Endothelial cell of umbilical vein (primary cell): ENCODE results near the gene SUMO2. TPM values are rescaled to one million over a fixed set of nuclear protein-coding genes. Genes with fewer than 3 reads are reported as not detected.
A peak's percentile ranks its signal among the peaks of the same experiment; 100 is the strongest.

Source experiments
- Bru-seq: library from RNA; stranded (reverse); fragments of 400-500 nt; gene quantifications from one replicate; lab custom pipeline; 2021; lab: Mats Ljungman, UMichigan
- BruChase-seq, 2 experiments: library from RNA; stranded (reverse); fragments of 400-500 nt; gene quantifications; one replicate each; lab custom pipeline; 2021; lab: Mats Ljungman, UMichigan
- BruUV-seq: library from RNA; stranded (reverse); fragments of 400-500 nt; replicated peaks from 2 replicates; lab custom pipeline; 2021; lab: Mats Ljungman, UMichigan
- CTCF ChIA-PET: fragments of 300-600, 350-600 bp; sonication (Branson Sonifier 250); formaldehyde crosslinking; loops from one replicate; lab custom pipeline; 2021; ENCODE audit warnings: antibody characterized with exemption, inconsistent platforms; lab: Charles Lee
- POLR2A ChIA-PET: fragments of 300-600, 350-600 bp; sonication (Branson Sonifier 250); formaldehyde crosslinking; loops from one replicate; lab custom pipeline; 2021; ENCODE audit warnings: antibody characterized with exemption, inconsistent platforms; lab: Charles Lee
- DNase-seq: peaks from one replicate; pipeline ENCODE4 v3.0.0-alpha.2; 2011; ENCODE audit warnings: low read depth, low spot score
- FAIRE-seq: peaks from 2 replicates; lab custom pipeline; 2011; peaks lifted over from hg19 to GRCh38; lab: Jason Lieb, UNC
- H2AFZ ChIP-seq: 2 replicates; pipeline ENCODE4 v1.6.0; 2012; ENCODE audit warnings: low read depth, low read length, control low read depth, inconsistent platforms
- H3K27ac ChIP-seq: 2 replicates; pipeline ENCODE4 v1.5.1; 2011; ENCODE audit warnings: low read depth, mild to moderate bottlenecking, control low read depth, low read length, moderate library complexity; ENCODE audit not compliant: insufficient read depth
- H3K27me3 ChIP-seq, 2 experiments: 2 replicates each; pipeline versions ENCODE4 v1.6.0 to v1.6.1; 2011; ENCODE audit warnings: low read length in 2 of 2, mixed read lengths in 1 of 2; ENCODE audit not compliant: control insufficient read depth in 2 of 2, insufficient read depth in 2 of 2
- H3K36me3 ChIP-seq, 2 experiments: 2 replicates in 1 of 2; 3 replicates in 1 of 2; pipeline ENCODE4 v1.5.1; 2011; ENCODE audit warnings: low read length in 2 of 2, mild to moderate bottlenecking in 1 of 2, moderate library complexity in 1 of 2; ENCODE audit not compliant: control insufficient read depth in 2 of 2, insufficient read depth in 2 of 2; ENCODE audit errors: extremely low read depth in 1 of 2
- H3K4me1 ChIP-seq: 3 replicates; pipeline ENCODE4 v1.5.1; 2011; ENCODE audit warnings: mild to moderate bottlenecking, low read length; ENCODE audit not compliant: control insufficient read depth, insufficient read depth; ENCODE audit errors: extremely low read depth
- H3K4me2 ChIP-seq: 2 replicates; pipeline ENCODE4 v1.6.1; 2011; ENCODE audit warnings: low read length, control low read depth, mixed read lengths; ENCODE audit not compliant: insufficient read depth
- H3K4me3 ChIP-seq, 3 experiments: fragments of 200-600 bp in 1 of 3; sonication (generic), shearing (Covaris generic) in 1 of 3; replicated peaks in 1 of 3; 2 replicates each; pipeline ENCODE4 v1.5.1; 2011 to 2016; ENCODE audit warnings: control low read depth in 3 of 3, low read length in 3 of 3, mild to moderate bottlenecking in 2 of 3, inconsistent platforms in 1 of 3, low read depth in 1 of 3, moderate library complexity in 1 of 3; ENCODE audit not compliant: insufficient read depth in 1 of 3
- H3K79me2 ChIP-seq: 2 replicates; pipeline ENCODE4 v1.6.0; 2012; ENCODE audit warnings: low read length, inconsistent platforms; ENCODE audit not compliant: control insufficient read depth, insufficient read depth
- H3K9ac ChIP-seq: replicated peaks from 2 replicates; pipeline ENCODE3; 2011; ENCODE audit warnings: low read length, control low read depth; ENCODE audit not compliant: insufficient read depth; ENCODE audit errors: extremely low read depth
- H3K9me1 ChIP-seq: replicated peaks from 3 replicates; pipeline ENCODE4 v1.6.0; 2011; ENCODE audit warnings: mild to moderate bottlenecking, low read length; ENCODE audit not compliant: control insufficient read depth, insufficient read depth; ENCODE audit errors: extremely low read depth
- H3K9me3 ChIP-seq: replicated peaks from 2 replicates; pipeline ENCODE4 v1.5.1; 2012; ENCODE audit warnings: low read length, inconsistent platforms; ENCODE audit not compliant: control insufficient read depth, insufficient read depth
- H4K20me1 ChIP-seq: replicated peaks from 2 replicates; pipeline ENCODE3; 2011; ENCODE audit warnings: mild to moderate bottlenecking, low read length; ENCODE audit not compliant: control insufficient read depth, insufficient read depth; ENCODE audit errors: extremely low read depth
- EZH2 ChIP-seq: IDR thresholded peaks from 2 replicates; pipeline ENCODE4 v1.6.1; 2012; ENCODE audit warnings: borderline replicate concordance, low read depth, mild to moderate bottlenecking, moderate library complexity, low read length, inconsistent platforms; ENCODE audit not compliant: severe bottlenecking
- FOS ChIP-seq: IDR thresholded peaks from 2 replicates; pipeline ENCODE4 v1.6.1; 2011; ENCODE audit warnings: mild to moderate bottlenecking, low read length, moderate library complexity, borderline replicate concordance; ENCODE audit not compliant: insufficient read depth
- GATA2 ChIP-seq: IDR thresholded peaks from 2 replicates; pipeline ENCODE4 v1.7.0; 2011; ENCODE audit warnings: low read depth, mild to moderate bottlenecking, moderate library complexity, mixed read lengths, low read length; ENCODE audit not compliant: insufficient read length, insufficient read depth
- JUN ChIP-seq: IDR thresholded peaks from 2 replicates; pipeline ENCODE4 v1.6.1; 2011; ENCODE audit warnings: borderline replicate concordance, low read depth; ENCODE audit not compliant: insufficient read length, insufficient read depth
- MAX ChIP-seq: IDR thresholded peaks from 2 replicates; pipeline ENCODE4 v1.6.1; 2011; ENCODE audit not compliant: insufficient read depth, insufficient read length
- MYC ChIP-seq: IDR thresholded peaks from one replicate; pipeline ENCODE4 v1.6.1; 2011; ENCODE audit warnings: mild to moderate bottlenecking, low read depth, low read length
- POLR2A ChIP-seq: IDR thresholded peaks from 2 replicates; pipeline ENCODE4 v1.6.1; 2012; ENCODE audit warnings: low read depth, mild to moderate bottlenecking, control low read depth, low read length
- POLR2AphosphoS5 ChIP-seq: IDR thresholded peaks from 2 replicates; pipeline ENCODE4 v1.6.1; 2012; ENCODE audit warnings: low read depth, mild to moderate bottlenecking, control low read depth, low read length, moderate library complexity; ENCODE audit not compliant: insufficient read depth
- dilution Hi-C: fragments of 300-500 bp; cut with MboI; formaldehyde crosslinking; loops from one replicate; pipeline ENCODE4 v1.15.0; 2019; ENCODE audit warnings: low sequenced_read_pairs; ENCODE audit not compliant: extremely low pct_ligation_motif_present
- intact Hi-C: fragments of 100-400 bp; cut with micrococcal nuclease; formaldehyde crosslinking; loops from one replicate; pipeline ENCODE4 v1.10.0; 2022
- long read RNA-seq: library from polyadenylated mRNA; stranded (forward); transcript quantifications from one replicate; pipeline ENCODE4 v2.0.0, GENCODE V29; 2021
- polyA minus RNA-seq, 3 experiments: library from RNA; depleted of rRNA, polyadenylated mRNA; stranded (reverse); fragments of >200 nt; gene quantifications; 1 replicate in 1 of 3; 2 replicates in 2 of 3; pipeline ENCODE4 v1.2.3, GENCODE V29; 2011
- polyA plus RNA-seq, 4 experiments: library from polyadenylated mRNA; depleted of rRNA in 3 of 4; stranded (reverse) in 3 of 4; unstranded in 1 of 4; fragments of >200 nt; gene quantifications; 2 replicates each; pipeline versions ENCODE4 v1.2.1 to v1.2.3, GENCODE V29; 2011 to 2012; ENCODE audit warnings: missing spikeins in 1 of 4
- total RNA-seq: library from RNA; stranded (reverse); gene quantifications from 2 replicates; pipeline ENCODE4 v1.2.3, GENCODE V29; 2021
- TF ChIP-seq, protein P1 (sequence below), 2 donors: IDR thresholded peaks; 1 replicate in 1 of 2; 2 replicates in 1 of 2; pipeline ENCODE4 v1.5.1; 2011; ENCODE audit warnings: low read length in 2 of 2, mild to moderate bottlenecking in 2 of 2, moderate library complexity in 2 of 2, control low read depth in 1 of 2, inconsistent platforms in 1 of 2, low read depth in 1 of 2; ENCODE audit not compliant: insufficient read depth in 1 of 2; ENCODE audit errors: extremely low read depth in 1 of 2

SUMO2 gene
- total RNA-seq = 424 and 437 TPM in 2 replicates
- 62.0 and 75.6 TPM in 2 replicates for polyA plus RNA-seq
- polyA plus RNA-seq (2011; cell fraction: cytosol; rRNA removed) = 86.6 and 95.1 TPM in 2 replicates
- 39.1 and 44.6 TPM in 2 replicates for polyA plus RNA-seq (2011; cell fraction: nucleus; rRNA removed)
- polyA plus RNA-seq (2012) = 267 and 404 TPM in 2 replicates
- polyA minus RNA-seq = 93.0 and 121 TPM in 2 replicates
- 178 TPM for polyA minus RNA-seq (2011; cell fraction: cytosol; rRNA and poly(A)+ RNA removed)
- polyA minus RNA-seq (2011; cell fraction: nucleus; rRNA and poly(A)+ RNA removed) = 20.2 and 23.2 TPM in 2 replicates
- Bru-seq, nascent RNA = percentile 90 among the genes with signal in this experiment
- percentile 97 among the genes with signal in this experiment for BruChase-seq, experiment 1, labeled RNA remaining after a 6-hour chase
- BruChase-seq, experiment 2, labeled RNA remaining after a 2-hour chase = percentile 91 among the genes with signal in this experiment
- long read RNA-seq, transcript SUMO2-202 (4 exons, 3,190 nt) = major isoform, 526 of 595 reads
- long read RNA-seq, transcript SUMO2-203 (4 exons, 490 nt) = minor isoform, 39 of 595 reads
- long read RNA-seq, partial matches to known transcripts = 5 of 595 reads
- long read RNA-seq, other reads (novel, unspliced or antisense) = 21 of 595 reads

DNA sequence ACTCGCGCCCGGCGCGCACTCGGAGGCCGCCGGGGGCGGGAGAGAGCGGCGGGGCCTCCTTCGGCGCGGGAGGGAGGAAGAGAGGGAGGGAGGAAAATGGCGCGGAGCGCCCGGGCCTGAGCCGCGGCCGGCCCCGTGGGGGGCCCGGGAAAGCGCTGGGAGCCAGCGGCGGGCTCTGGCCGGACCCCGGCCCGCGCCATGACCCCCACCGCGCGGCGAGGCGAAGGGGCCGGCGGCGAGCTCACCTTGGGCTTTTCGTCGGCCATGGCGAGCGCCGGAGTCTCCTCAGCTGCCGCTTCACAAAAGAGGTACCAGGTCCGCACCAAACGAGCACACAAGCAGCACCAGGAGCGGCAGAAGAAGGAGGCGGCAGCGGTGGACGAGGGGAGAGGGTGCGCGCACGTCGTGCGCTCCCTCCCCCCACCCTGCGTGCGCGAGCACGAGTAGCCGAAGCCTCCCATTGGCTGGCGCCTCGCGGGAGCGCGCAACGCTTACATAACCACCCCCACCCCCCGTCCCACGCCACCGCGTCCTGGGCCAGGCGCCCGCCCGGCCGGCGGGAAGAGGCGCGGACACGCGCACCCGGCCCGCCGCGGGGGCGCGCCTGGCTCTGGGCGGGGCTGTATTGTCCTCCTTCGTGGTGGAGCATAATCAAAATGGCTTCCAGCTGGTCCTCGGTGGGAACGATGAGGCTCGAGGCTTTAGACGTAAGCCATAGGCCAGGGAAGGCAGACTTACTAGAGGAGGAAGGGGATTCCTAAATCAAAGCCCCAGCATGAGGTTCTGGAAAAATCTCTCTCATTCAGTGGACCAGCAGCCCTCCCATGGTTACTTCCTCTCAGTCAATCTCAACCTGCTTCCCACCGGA is at the start of gene SUMO2:
SUMO2 (minus strand) TSS at position 391 of the 868 bp plus-strand sequence; CDS start at position 266, 125 bp downstream.
- DNase-seq (peak; percentile 96), FAIRE-seq (peak; percentile 95)
- Histone ChIP-seq H3K9ac (peak within 1 kb of the TSS; percentile 96), H3K27me3 (no peaks in the 10 kb centered on the region), H3K4me2 (peak within 1 kb of the TSS; percentile 99), H3K9me3 (no peaks in the 10 kb centered on the region), H4K20me1 (peaks cover 5% of the 10 kb centered on the region), H3K79me2 (peaks cover 46% of the 10 kb centered on the region), H3K36me3 (peaks cover 5 to 6% of the 10 kb centered on the region in 2 experiments), H2AFZ (peak within 1 kb of the TSS; percentile 91), H3K9me1 (no peaks in the 10 kb centered on the region), H3K4me1 (peaks cover 10% of the 10 kb centered on the region), H3K4me3 (peak within 1 kb of the TSS; percentile 69 to 95 (median 88)), H3K27ac (peak within 1 kb of the TSS; percentile 85)
- intact Hi-C loops (loop anchor here (1.0 to 5.0 kb wide), 5 partner anchors 22 to 136 kb away; partner anchors contain the start of genes ARMC7, ATP5PD, JPT1 and KCTD2), dilution Hi-C loops (no loop called here)
- TSS peak; percentile 36 for BruUV-seq
- ChIA-PET POLR2A (interaction anchor here (0.5 to 0.7 kb wide), 3 partner anchors 17 to 58 kb away, joined by 3 to 5 read pairs (median 3); no protein-coding TSS in a partner anchor), CTCF (interaction anchor here (1.0 to 2.6 kb wide), 4 partner anchors 8 to 51 kb away, joined by 3 to 21 read pairs (median 4); partner anchors contain the start of gene NT5C)
- TF ChIP-seq MYC (no peak), FOS (no peak), MAX (peak; percentile 19), EZH2 (no peak), GATA2 (no peak), POLR2AphosphoS5 (peak; percentile 85), JUN (no peak), POLR2A (peak; percentile 73)
- TF ChIP-seq, protein P1, sequence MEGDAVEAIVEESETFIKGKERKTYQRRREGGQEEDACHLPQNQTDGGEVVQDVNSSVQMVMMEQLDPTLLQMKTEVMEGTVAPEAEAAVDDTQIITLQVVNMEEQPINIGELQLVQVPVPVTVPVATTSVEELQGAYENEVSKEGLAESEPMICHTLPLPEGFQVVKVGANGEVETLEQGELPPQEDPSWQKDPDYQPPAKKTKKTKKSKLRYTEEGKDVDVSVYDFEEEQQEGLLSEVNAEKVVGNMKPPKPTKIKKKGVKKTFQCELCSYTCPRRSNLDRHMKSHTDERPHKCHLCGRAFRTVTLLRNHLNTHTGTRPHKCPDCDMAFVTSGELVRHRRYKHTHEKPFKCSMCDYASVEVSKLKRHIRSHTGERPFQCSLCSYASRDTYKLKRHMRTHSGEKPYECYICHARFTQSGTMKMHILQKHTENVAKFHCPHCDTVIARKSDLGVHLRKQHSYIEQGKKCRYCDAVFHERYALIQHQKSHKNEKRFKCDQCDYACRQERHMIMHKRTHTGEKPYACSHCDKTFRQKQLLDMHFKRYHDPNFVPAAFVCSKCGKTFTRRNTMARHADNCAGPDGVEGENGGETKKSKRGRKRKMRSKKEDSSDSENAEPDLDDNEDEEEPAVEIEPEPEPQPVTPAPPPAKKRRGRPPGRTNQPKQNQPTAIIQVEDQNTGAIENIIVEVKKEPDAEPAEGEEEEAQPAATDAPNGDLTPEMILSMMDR (IDR thresholded peaks at IDR 0.05; ENCODE audit: extremely low read depth in 1 of 2, insufficient read depth in 1 of 2, low read depth in 1 of 2, low read length in 2 of 2) = peak in 1 of 2 donors; percentile 42
